IMR-90 (cell line): Measurements from ENCODE around the gene LAMA3. TPM values are rescaled to one million over a fixed set of nuclear protein-coding genes. Genes with fewer than 3 reads are reported as not detected.

ENCODE experiments used
- ATAC-seq: fragments of 200-7000 bp; cut with Tn5 transposase; 2 replicates; pipeline ENCODE4 v1.9.1; 2020; ENCODE audit warnings: low read depth, mild to moderate bottlenecking, moderate library complexity
- BruUV-seq: library from RNA; stranded (reverse); fragments of 400-500 nt; replicated peaks from 2 replicates; lab custom pipeline; 2021; lab: Mats Ljungman, UMichigan
- CTCF ChIA-PET: fragments of 300-600 bp; formaldehyde crosslinking; extraction: SDS; loops from one replicate; lab custom pipeline; 2021; ENCODE audit warnings: antibody characterized with exemption; lab: Yijun Ruan, JAX
- POLR2A ChIA-PET: fragments of 300-600 bp; sonication (Branson Sonifier 250); formaldehyde crosslinking; loops from one replicate; lab custom pipeline; 2022; ENCODE audit warnings: antibody characterized with exemption; ENCODE audit not compliant: unreplicated experiment; lab: Charles Lee
- DNase-seq: peaks from one replicate; pipeline ENCODE4 v3.0.0; 2013
- H2AFZ ChIP-seq: replicated peaks from 2 replicates; pipeline ENCODE3; 2013; ENCODE audit warnings: low read length, mild to moderate bottlenecking; ENCODE audit not compliant: poor library complexity
- H2AK5ac ChIP-seq: 2 replicates; pipeline ENCODE4 v1.6.1; 2013; ENCODE audit warnings: low read depth, low read length, inconsistent platforms
- H2AK9ac ChIP-seq: replicated peaks from 2 replicates; pipeline ENCODE3; 2013; ENCODE audit warnings: mild to moderate bottlenecking, low read depth, low read length, moderate library complexity; ENCODE audit not compliant: poor library complexity
- H2BK120ac ChIP-seq: 2 replicates; pipeline ENCODE4 v1.6.1; 2013; ENCODE audit warnings: low read depth, low read length, inconsistent platforms
- H2BK15ac ChIP-seq: 3 replicates; pipeline ENCODE4 v1.6.1; 2013; ENCODE audit warnings: low read depth, low read length, inconsistent platforms
- H2BK20ac ChIP-seq: 2 replicates; pipeline ENCODE4 v1.6.1; 2013; ENCODE audit warnings: low read depth, mild to moderate bottlenecking, inconsistent platforms, low read length, moderate library complexity
- H2BK5ac ChIP-seq: 2 replicates; pipeline ENCODE4 v1.6.1; 2013; ENCODE audit warnings: mild to moderate bottlenecking, low read depth, low read length, inconsistent platforms; ENCODE audit not compliant: poor library complexity, severe bottlenecking
- H3K14ac ChIP-seq: replicated peaks from 2 replicates; pipeline ENCODE4 v1.6.1; 2013; ENCODE audit warnings: low read depth, low read length, inconsistent platforms
- H3K18ac ChIP-seq: 2 replicates; pipeline ENCODE4 v1.6.1; 2013; ENCODE audit warnings: low read depth, low read length, control low read depth
- H3K23ac ChIP-seq: 2 replicates; pipeline ENCODE4 v1.6.1; 2013; ENCODE audit warnings: low read depth, low read length, inconsistent platforms
- H3K27ac ChIP-seq: 2 replicates; pipeline ENCODE4 v1.5.1; 2013; ENCODE audit warnings: mild to moderate bottlenecking, control low read depth, low read length; ENCODE audit not compliant: insufficient read depth
- H3K27me3 ChIP-seq: 2 replicates; pipeline ENCODE4 v1.6.1; 2013; ENCODE audit warnings: low read length; ENCODE audit not compliant: control insufficient read depth, insufficient read depth
- H3K36me3 ChIP-seq: 2 replicates; pipeline ENCODE4 v1.6.1; 2013; ENCODE audit warnings: low read length, mixed read lengths; ENCODE audit not compliant: control insufficient read depth, insufficient read depth
- H3K4ac ChIP-seq: 2 replicates; pipeline ENCODE4 v1.6.1; 2013; ENCODE audit warnings: low read depth, low read length, inconsistent platforms
- H3K4me1 ChIP-seq: 2 replicates; pipeline ENCODE4 v1.6.1; 2013; ENCODE audit warnings: low read length, mixed read lengths; ENCODE audit not compliant: control insufficient read depth, insufficient read depth
- H3K4me2 ChIP-seq: 2 replicates; pipeline ENCODE4 v1.6.1; 2013; ENCODE audit warnings: low read depth, mild to moderate bottlenecking, control low read depth, low read length, moderate library complexity
- H3K4me3 ChIP-seq: 2 replicates; pipeline ENCODE4 v1.5.1; 2013; ENCODE audit warnings: low read depth, mild to moderate bottlenecking, control low read depth, low read length, moderate library complexity; ENCODE audit not compliant: insufficient read depth
- H3K56ac ChIP-seq: 2 replicates; pipeline ENCODE4 v1.6.1; 2013; ENCODE audit warnings: low read length, inconsistent platforms; ENCODE audit not compliant: insufficient read depth; ENCODE audit errors: extremely low read depth
- H3K79me1 ChIP-seq, 2 experiments: 2 replicates each; pipeline ENCODE4 v1.6.1; 2013; ENCODE audit warnings: low read length in 2 of 2, inconsistent platforms in 1 of 2, low read depth in 1 of 2
- H3K9ac ChIP-seq: 2 replicates; pipeline ENCODE4 v1.6.1; 2013; ENCODE audit warnings: low read depth, low read length, control low read depth
- H3K9me1 ChIP-seq: 2 replicates; pipeline ENCODE4 v1.6.1; 2013; ENCODE audit warnings: low read length, inconsistent platforms; ENCODE audit not compliant: insufficient read depth
- H3K9me3 ChIP-seq: 2 replicates; pipeline ENCODE4 v1.6.1; 2013; ENCODE audit warnings: low read length; ENCODE audit not compliant: control insufficient read depth, insufficient read depth
- H4K20me1 ChIP-seq: 2 replicates; pipeline ENCODE4 v1.6.1; 2013; ENCODE audit warnings: low read length, inconsistent platforms; ENCODE audit not compliant: insufficient read depth
- H4K5ac ChIP-seq: 2 replicates; pipeline ENCODE4 v1.6.1; 2013; ENCODE audit warnings: mild to moderate bottlenecking, low read depth, low read length, control low read depth
- H4K8ac ChIP-seq, 2 experiments: 2 replicates each; pipeline ENCODE4 v1.6.1; 2013; ENCODE audit warnings: low read depth in 2 of 2, low read length in 2 of 2, control low read depth in 1 of 2, inconsistent platforms in 1 of 2
- H4K91ac ChIP-seq: 2 replicates; pipeline ENCODE4 v1.6.1; 2013; ENCODE audit warnings: low read depth, low read length, inconsistent platforms; ENCODE audit not compliant: insufficient read depth
- BHLHE40 ChIP-seq: fragments of 150-350 bp; IDR thresholded peaks from 2 replicates; pipeline ENCODE4 v1.6.1; 2016; ENCODE audit warnings: mild to moderate bottlenecking, low read depth, low read length
- FOS ChIP-seq: fragments of 150-350 bp; IDR thresholded peaks from 2 replicates; pipeline ENCODE4 v1.6.1; 2016; ENCODE audit warnings: low read depth, low read length
- MAFK ChIP-seq: IDR thresholded peaks from 2 replicates; pipeline ENCODE4 v1.6.1; 2012; ENCODE audit warnings: low read depth, low read length, improper control_type of control experiment
- NFE2L2 ChIP-seq: fragments of 150-350 bp; IDR thresholded peaks from 2 replicates; pipeline ENCODE4 v1.6.1; 2016; ENCODE audit warnings: low read depth, mild to moderate bottlenecking, low read length
- POLR2A ChIP-seq: IDR thresholded peaks from 2 replicates; pipeline ENCODE4 v1.6.1; 2012; ENCODE audit warnings: mild to moderate bottlenecking, low read depth, low read length
- RCOR1 ChIP-seq: IDR thresholded peaks from 2 replicates; pipeline ENCODE4 v1.6.1; 2012; ENCODE audit warnings: mild to moderate bottlenecking, low read length, improper control_type of control experiment; ENCODE audit not compliant: insufficient replicate concordance
- SMC3 ChIP-seq: fragments of 150-350 bp; IDR thresholded peaks from 2 replicates; pipeline ENCODE4 v1.6.1; 2016; ENCODE audit warnings: low read depth, mild to moderate bottlenecking, antibody characterized with exemption, low read length, moderate library complexity
- WGBS, 2 experiments: methylation state at CpG; one replicate each; pipeline versions ENCODE4 v1.1.5 to v1.1.7; 2013; ENCODE audit warnings: missing lambda C conversion rate in 2 of 2; ENCODE audit not compliant: insufficient read length in 1 of 2; ENCODE audit errors: extremely low coverage in 2 of 2; 5-methylcytosine and 5-hydroxymethylcytosine counted together
- dilution Hi-C: fragments of 300-500 bp; cut with HindIII; formaldehyde crosslinking; loops from one replicate; pipeline ENCODE4 v1.14.3; 2018; ENCODE audit warnings: low sequenced_read_pairs; ENCODE audit not compliant: unreplicated experiment
- in situ Hi-C: fragments of 300-500 bp; cut with MboI; formaldehyde crosslinking; loops from 3 replicates; pipeline ENCODE4 v1.14.3; 2019; ENCODE audit warnings: low sequenced_read_pairs, inconsistent platforms, mixed read lengths
- intact Hi-C: fragments of 100-400 bp; cut with micrococcal nuclease; formaldehyde crosslinking; loops from 2 replicates; pipeline ENCODE4 v1.10.0; 2022
- polyA plus RNA-seq, 3 experiments: library from polyadenylated mRNA; depleted of rRNA; stranded (reverse); fragments of >200 nt; gene quantifications; 2 replicates each; pipeline ENCODE4 v1.2.3, GENCODE V29; 2012; ENCODE audit warnings: low replicate concordance in 1 of 3
- total RNA-seq: library from RNA; depleted of rRNA; stranded (reverse); fragments of >200 nt; gene quantifications from 2 replicates; pipeline ENCODE4 v1.2.3, GENCODE V29; 2012
- TF ChIP-seq, protein P1 (sequence below): fragments of 150-350 bp; IDR thresholded peaks from 2 replicates; pipeline ENCODE4 v1.6.1; 2017; ENCODE audit warnings: mild to moderate bottlenecking, antibody characterized with exemption, low read length, low read depth
- TF ChIP-seq, protein P2 (sequence below): conservative IDR thresholded peaks from 2 replicates; pipeline ENCODE4 v1.5.1; 2012; ENCODE audit warnings: mild to moderate bottlenecking, low read depth, low read length, improper control_type of control experiment

LAMA3 gene
- total and polyA plus RNA-seq, 2 of the 4 experiments (the other 2 are of a cell fraction): 0.18 to 0.19 TPM

DNA sequence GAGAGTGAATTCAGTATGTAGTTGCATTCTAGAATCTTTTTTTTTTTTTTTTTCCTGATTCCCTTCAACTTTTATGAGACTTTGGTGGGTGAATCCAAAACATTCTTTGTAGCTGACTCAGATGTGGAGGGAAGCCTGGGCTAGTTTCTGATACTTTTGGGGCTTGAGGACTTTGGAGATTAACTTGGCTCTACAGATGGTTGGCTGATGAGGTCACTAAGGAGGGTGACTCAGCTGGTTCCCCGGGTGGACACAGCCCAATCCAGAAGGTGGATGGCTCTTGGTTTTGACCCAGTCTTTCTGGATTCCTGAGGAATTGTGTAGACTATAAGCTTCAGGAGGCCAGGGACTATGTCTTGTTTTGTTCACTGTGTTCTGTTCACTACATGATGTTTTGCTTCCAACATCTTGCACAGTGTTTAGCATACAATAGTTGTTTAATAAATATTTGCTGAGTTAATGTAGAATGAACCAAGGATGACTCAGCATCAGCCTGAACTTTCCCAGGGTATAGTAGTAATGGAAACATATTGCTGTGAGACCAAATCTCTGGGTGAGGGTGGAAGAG lies 30.5 kb downstream of the LAMA3 start:
- peak; percentile 98 for DNase-seq
- H4K8ac ChIP-seq: peak overlapping the region; percentile 3 to 75; a peak in 2 of 4 replicates
- no peaks in the 10 kb centered on the region for H3K36me3 ChIP-seq
- dilution Hi-C loops: no loop called here
- peak overlapping the region; percentile 7; the same call in 1 of the 2 replicates for H4K5ac ChIP-seq
- in situ Hi-C loops: no loop called here
- peak overlapping the region; percentile 73; the same call in 1 of the 2 replicates for H3K18ac ChIP-seq
- H2AFZ ChIP-seq: no peak overlapping the region
- H2BK120ac ChIP-seq: peak overlapping the region; percentile 89
- peak; percentile 78 for ATAC-seq
- peak overlapping the region; percentile 77; the same call in 1 of the 2 replicates for H3K14ac ChIP-seq
- intact Hi-C loops: loop anchor here (5.0 kb wide), 1 partner anchor 68 kb away; no protein-coding TSS in a partner anchor
- H2BK5ac ChIP-seq: peak overlapping the region; percentile 89
- POLR2A ChIA-PET: no interaction called here
- peak overlapping the region; percentile 33; the same call in 1 of the 2 replicates for H3K56ac ChIP-seq
- H2BK20ac ChIP-seq: peak overlapping the region; percentile 95
- peaks cover 8% of the 10 kb centered on the region; the same call in 1 of the 2 replicates for H4K20me1 ChIP-seq
- no peak overlapping the region for H3K4me3 ChIP-seq
- 0 out of 2 replicates have a peak, but pooled peaks cover 7% of the 10 kb centered on the region for H3K9me1 ChIP-seq
- no CpG with 5 or more reads among the region's 1 CpG for WGBS, 2 experiments
- H3K79me1 ChIP-seq: no peaks in the 10 kb centered on the region
- H3K4ac ChIP-seq: peak overlapping the region; percentile 64
- no peak overlapping the region for H2BK15ac ChIP-seq
- H3K27ac ChIP-seq: peak overlapping the region; percentile 65
- no peak overlapping the region for H3K9ac ChIP-seq
- no peak overlapping the region for H2AK9ac ChIP-seq
- CTCF ChIA-PET: interaction anchor here (1.7 kb wide), 1 partner anchor 16 kb away, joined by 6 read pairs; no protein-coding TSS in a partner anchor
- H3K4me1 ChIP-seq: peaks cover 13% of the 10 kb centered on the region
- no peaks in the 10 kb centered on the region for H3K27me3 ChIP-seq
- H3K9me3 ChIP-seq: no peaks in the 10 kb centered on the region
- H2AK5ac ChIP-seq: no peak overlapping the region
- BruUV-seq: no TSS peak
- TF ChIP-seq SMC3 (no peak), MAFK (peak; percentile 85), NFE2L2 (peak; percentile 94), RCOR1 (peak; percentile 65), POLR2A (no peak), FOS (peak; percentile 75), BHLHE40 (0 out of 2 replicates have a peak, but pooled peaks have one; percentile 2)
- TF ChIP-seq, protein P1, sequence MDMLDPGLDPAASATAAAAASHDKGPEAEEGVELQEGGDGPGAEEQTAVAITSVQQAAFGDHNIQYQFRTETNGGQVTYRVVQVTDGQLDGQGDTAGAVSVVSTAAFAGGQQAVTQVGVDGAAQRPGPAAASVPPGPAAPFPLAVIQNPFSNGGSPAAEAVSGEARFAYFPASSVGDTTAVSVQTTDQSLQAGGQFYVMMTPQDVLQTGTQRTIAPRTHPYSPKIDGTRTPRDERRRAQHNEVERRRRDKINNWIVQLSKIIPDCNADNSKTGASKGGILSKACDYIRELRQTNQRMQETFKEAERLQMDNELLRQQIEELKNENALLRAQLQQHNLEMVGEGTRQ: peak; percentile 53
- TF ChIP-seq, protein P2, sequence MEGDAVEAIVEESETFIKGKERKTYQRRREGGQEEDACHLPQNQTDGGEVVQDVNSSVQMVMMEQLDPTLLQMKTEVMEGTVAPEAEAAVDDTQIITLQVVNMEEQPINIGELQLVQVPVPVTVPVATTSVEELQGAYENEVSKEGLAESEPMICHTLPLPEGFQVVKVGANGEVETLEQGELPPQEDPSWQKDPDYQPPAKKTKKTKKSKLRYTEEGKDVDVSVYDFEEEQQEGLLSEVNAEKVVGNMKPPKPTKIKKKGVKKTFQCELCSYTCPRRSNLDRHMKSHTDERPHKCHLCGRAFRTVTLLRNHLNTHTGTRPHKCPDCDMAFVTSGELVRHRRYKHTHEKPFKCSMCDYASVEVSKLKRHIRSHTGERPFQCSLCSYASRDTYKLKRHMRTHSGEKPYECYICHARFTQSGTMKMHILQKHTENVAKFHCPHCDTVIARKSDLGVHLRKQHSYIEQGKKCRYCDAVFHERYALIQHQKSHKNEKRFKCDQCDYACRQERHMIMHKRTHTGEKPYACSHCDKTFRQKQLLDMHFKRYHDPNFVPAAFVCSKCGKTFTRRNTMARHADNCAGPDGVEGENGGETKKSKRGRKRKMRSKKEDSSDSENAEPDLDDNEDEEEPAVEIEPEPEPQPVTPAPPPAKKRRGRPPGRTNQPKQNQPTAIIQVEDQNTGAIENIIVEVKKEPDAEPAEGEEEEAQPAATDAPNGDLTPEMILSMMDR: no peak
- H4K91ac ChIP-seq: peak overlapping the region; percentile 75
- no peak overlapping the region for H3K4me2 ChIP-seq
- H3K23ac ChIP-seq: peak overlapping the region; percentile 60
